Mesothelial cell of epicardium (in vitro differentiated cells): ENCODE results near the gene C10orf143. TPM values are rescaled to one million over a fixed set of nuclear protein-coding genes. Genes with fewer than 3 reads are reported as not detected.

Experiments
- DNase-seq, 2 experiments: peaks; one replicate each; pipeline ENCODE4 v3.0.0; 2021; ENCODE audit warnings: low spot score in 2 of 2; ENCODE audit not compliant: unreplicated experiment in 2 of 2
- H3K27ac Mint-ChIP-seq: 2 replicates; pipeline ENCODE4 v1.8.0; 2021; ENCODE audit warnings: mixed read lengths
- H3K27me3 Mint-ChIP-seq: 2 replicates; pipeline ENCODE4 v1.8.0; 2021; ENCODE audit warnings: low read depth, mixed read lengths
- H3K36me3 Mint-ChIP-seq: 2 replicates; pipeline ENCODE4 v1.8.0; 2021; ENCODE audit warnings: mixed read lengths
- H3K4me1 Mint-ChIP-seq: 2 replicates; pipeline ENCODE4 v1.8.0; 2021; ENCODE audit warnings: mixed read lengths
- H3K4me3 Mint-ChIP-seq: 2 replicates; pipeline ENCODE4 v1.8.0; 2021; ENCODE audit warnings: mild to moderate bottlenecking, moderate library complexity, mixed read lengths
- H3K9me3 Mint-ChIP-seq: 2 replicates; pipeline ENCODE4 v1.8.0; 2021; ENCODE audit warnings: mixed read lengths
- CTCF ChIP-seq: fragments of 200-600 bp; sonication (generic); IDR thresholded peaks from one replicate; pipeline ENCODE4 v1.5.0; 2021; ENCODE audit warnings: antibody characterized with exemption; ENCODE audit not compliant: unreplicated experiment
- total RNA-seq: library from RNA; stranded (reverse); gene quantifications from 3 replicates; pipeline ENCODE4 v1.2.1, GENCODE V29; 2021

The C10orf143 gene
- total RNA-seq, 1 donor from 2014 or later: 2.2 TPM

GRCh38 chr10:130072247-130072646 lies 38.4 kb downstream of the C10orf143 start:
- TF ChIP-seq CTCF: no peak
- no peak for DNase-seq
- Mint-ChIP-seq H3K27ac (no peak overlapping the region), H3K4me3 (no peak overlapping the region), H3K27me3 (no peaks in the 10 kb centered on the region), H3K36me3 (peaks cover 8% of the 10 kb centered on the region), H3K4me1 (no peaks in the 10 kb centered on the region), H3K9me3 (peaks cover 11% of the 10 kb centered on the region)

- H3K27ac Mint-ChIP-seq: no peak overlapping the region
- H3K4me1 Mint-ChIP-seq: no peaks in the 10 kb centered on the region
- peaks cover 5% of the 10 kb centered on the region for H3K36me3 Mint-ChIP-seq
- H3K4me3 Mint-ChIP-seq: no peak overlapping the region
- no peaks in the 10 kb centered on the region for H3K27me3 Mint-ChIP-seq
- peaks cover 8% of the 10 kb centered on the region for H3K9me3 Mint-ChIP-seq
- no peak for DNase-seq
- TF ChIP-seq CTCF: no peak
These were observed 42.7 kb downstream of the C10orf143 start for GRCh38 chr10:130067893-130068292.

GRCh38 chr10:130066743-130067142 lies 43.9 kb downstream of the C10orf143 start:
- no peak for DNase-seq
- Mint-ChIP-seq H3K27me3 (no peaks in the 10 kb centered on the region), H3K9me3 (no peaks in the 10 kb centered on the region), H3K27ac (no peak overlapping the region), H3K4me1 (no peaks in the 10 kb centered on the region), H3K36me3 (no peaks in the 10 kb centered on the region), H3K4me3 (no peak overlapping the region)
- TF ChIP-seq CTCF: no peak

- H3K27ac Mint-ChIP-seq: no peak overlapping the region
- no peaks in the 10 kb centered on the region for H3K4me1 Mint-ChIP-seq
- no peaks in the 10 kb centered on the region for H3K36me3 Mint-ChIP-seq
These were observed 45.4 kb downstream of the C10orf143 start for GRCh38 chr10:130065251-130065650.

GRCh38 chr10:130064783-130065182 lies 45.8 kb downstream of the C10orf143 start:
- Mint-ChIP-seq H3K27me3 (no peaks in the 10 kb centered on the region), H3K27ac (no peak overlapping the region), H3K36me3 (no peaks in the 10 kb centered on the region), H3K9me3 (no peaks in the 10 kb centered on the region), H3K4me1 (no peaks in the 10 kb centered on the region), H3K4me3 (no peak overlapping the region)
- no peak for TF ChIP-seq CTCF
- no peak for DNase-seq

More at GRCh38 chr10:130065251-130065650, 45.4 kb downstream of the C10orf143 start:
- Mint-ChIP-seq H3K9me3 (no peaks in the 10 kb centered on the region), H3K4me3 (no peak overlapping the region), H3K27me3 (no peaks in the 10 kb centered on the region)
- no peak for TF ChIP-seq CTCF
- DNase-seq: no peak

- Mint-ChIP-seq H3K27ac (no peak overlapping the region), H3K4me3 (no peak overlapping the region), H3K9me3 (no peaks in the 10 kb centered on the region), H3K4me1 (no peaks in the 10 kb centered on the region), H3K27me3 (no peaks in the 10 kb centered on the region), H3K36me3 (no peaks in the 10 kb centered on the region)
- DNase-seq: no peak
- TF ChIP-seq CTCF: no peak
These were observed 47.7 kb downstream of the C10orf143 start for GRCh38 chr10:130062976-130063375.
